Loucy (cell line): ENCODE measurements around the gene PFDN4.

Source experiments
- H2AFZ ChIP-seq: fragments of 200-600 bp; sonication (generic); 2 replicates; pipeline ENCODE4 v1.6.0; 2016; ENCODE audit warnings: antibody characterized with exemption, mild to moderate bottlenecking, low read length, moderate library complexity
- H3F3A ChIP-seq: fragments of 200-600 bp; 2 replicates; pipeline ENCODE4 v1.6.0; 2016; ENCODE audit warnings: antibody characterized with exemption, low read depth, mild to moderate bottlenecking
- H3K27me3 ChIP-seq: fragments of 200-600 bp; sonication (generic); 2 replicates; pipeline ENCODE4 v1.6.1; 2014; ENCODE audit warnings: low read length, mild to moderate bottlenecking; ENCODE audit not compliant: insufficient read depth, poor library complexity, severe bottlenecking
- H3K36me3 ChIP-seq: fragments of 200-600 bp; sonication (generic); 2 replicates; pipeline ENCODE4 v1.6.1; 2016; ENCODE audit warnings: low read length; ENCODE audit not compliant: insufficient read depth
- H3K4me1 ChIP-seq: fragments of 200-600 bp; sonication (generic); 2 replicates; pipeline ENCODE4 v1.5.1; 2014; ENCODE audit warnings: low read length, mild to moderate bottlenecking; ENCODE audit not compliant: insufficient read depth, poor library complexity, severe bottlenecking
- H3K4me2 ChIP-seq: fragments of 200-600 bp; sonication (generic); 2 replicates; pipeline ENCODE4 v1.6.0; 2014; ENCODE audit warnings: antibody characterized with exemption, low read length, low read depth, mild to moderate bottlenecking; ENCODE audit not compliant: poor library complexity, severe bottlenecking
- H3K4me3 ChIP-seq: fragments of 200-600 bp; sonication (generic); 2 replicates; pipeline ENCODE4 v1.5.1; 2014; ENCODE audit warnings: low read length, mild to moderate bottlenecking, mixed read lengths; ENCODE audit not compliant: poor library complexity, severe bottlenecking
- H3K79me2 ChIP-seq: fragments of 200-600 bp; sonication (generic); 2 replicates; pipeline ENCODE4 v1.6.1; 2014; ENCODE audit warnings: low read length; ENCODE audit not compliant: insufficient read depth
- H3K9ac ChIP-seq: fragments of 200-600 bp; sonication (generic); 2 replicates; pipeline ENCODE4 v1.6.0; 2014; ENCODE audit warnings: mild to moderate bottlenecking, low read depth, low read length, moderate library complexity; ENCODE audit not compliant: poor library complexity, severe bottlenecking
- H3K9me2 ChIP-seq: fragments of 200-600 bp; sonication (generic); replicated peaks from 2 replicates; pipeline ENCODE4 v1.6.1; 2016; ENCODE audit warnings: low read depth, low read length, mixed read lengths
- H3K9me3 ChIP-seq: fragments of 200-600 bp; sonication (generic); 2 replicates; pipeline ENCODE4 v1.6.1; 2014; ENCODE audit warnings: mild to moderate bottlenecking, antibody characterized with exemption, low read length, low read depth; ENCODE audit not compliant: insufficient read depth
- H4K20me1 ChIP-seq: fragments of 200-600 bp; sonication (generic); 2 replicates; pipeline ENCODE4 v1.6.0; 2014; ENCODE audit warnings: antibody characterized with exemption, low read length, mild to moderate bottlenecking; ENCODE audit not compliant: insufficient read depth, poor library complexity, severe bottlenecking
- EZH2phosphoT487 ChIP-seq: fragments of 200-600 bp; IDR thresholded peaks from 2 replicates; pipeline ENCODE4 v1.6.1; 2018; ENCODE audit warnings: antibody characterized with exemption, mild to moderate bottlenecking, moderate library complexity, borderline replicate concordance
- TF ChIP-seq, protein P1 (sequence below): fragments of 200-600 bp; sonication (generic); conservative IDR thresholded peaks from 2 replicates; pipeline ENCODE4 v1.5.1; 2014; ENCODE audit warnings: mild to moderate bottlenecking, antibody characterized with exemption, low read length

Gene PFDN4

DNA sequence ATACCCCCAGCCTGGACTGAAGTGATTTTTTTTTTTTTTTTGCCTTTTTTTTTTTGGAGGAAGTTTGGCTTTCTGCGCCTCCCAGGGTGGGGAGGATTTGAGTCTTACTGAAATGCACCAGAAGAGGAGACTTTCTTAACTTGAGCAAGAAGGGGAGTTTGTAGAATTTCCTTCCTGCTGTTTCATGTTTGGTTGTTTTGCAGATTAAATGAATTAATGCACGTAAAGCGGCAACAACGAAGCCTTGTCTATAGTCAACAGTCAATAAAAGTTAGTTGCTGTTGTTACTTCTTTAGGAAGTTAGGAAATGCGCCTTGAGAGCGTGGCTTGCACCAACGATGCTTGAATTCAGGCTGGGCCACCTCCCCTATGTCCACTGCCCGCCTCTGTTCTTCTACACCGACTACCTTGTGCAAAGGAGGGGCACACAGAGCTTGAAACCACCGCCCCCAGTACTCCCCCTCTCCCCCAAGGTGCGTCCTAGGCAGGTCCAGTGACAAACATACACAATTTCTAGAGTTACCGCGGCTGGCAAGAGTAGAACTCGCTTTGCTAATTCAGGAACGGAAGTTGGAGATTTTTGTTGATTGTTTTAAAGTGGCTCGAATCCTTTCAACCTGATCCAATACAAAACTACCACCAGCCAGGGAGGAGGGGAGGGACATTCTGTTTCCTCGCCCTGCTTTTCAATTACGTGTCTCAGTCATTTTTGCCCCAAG is 33.3 kb upstream of the PFDN4 start:
- Histone ChIP-seq H3K9me2 (no peaks in the 10 kb centered on the region), H3K9ac (no peak overlapping the region), H3K79me2 (no peaks in the 10 kb centered on the region), H3K27me3 (no peaks in the 10 kb centered on the region), H2AFZ (no peak overlapping the region), H3K9me3 (no peaks in the 10 kb centered on the region), H3K4me2 (no peak overlapping the region), H4K20me1 (no peaks in the 10 kb centered on the region), H3F3A (no peaks in the 10 kb centered on the region), H3K36me3 (no peaks in the 10 kb centered on the region), H3K4me1 (peaks cover 8% of the 10 kb centered on the region), H3K4me3 (no peak overlapping the region)
- TF ChIP-seq, protein P1, sequence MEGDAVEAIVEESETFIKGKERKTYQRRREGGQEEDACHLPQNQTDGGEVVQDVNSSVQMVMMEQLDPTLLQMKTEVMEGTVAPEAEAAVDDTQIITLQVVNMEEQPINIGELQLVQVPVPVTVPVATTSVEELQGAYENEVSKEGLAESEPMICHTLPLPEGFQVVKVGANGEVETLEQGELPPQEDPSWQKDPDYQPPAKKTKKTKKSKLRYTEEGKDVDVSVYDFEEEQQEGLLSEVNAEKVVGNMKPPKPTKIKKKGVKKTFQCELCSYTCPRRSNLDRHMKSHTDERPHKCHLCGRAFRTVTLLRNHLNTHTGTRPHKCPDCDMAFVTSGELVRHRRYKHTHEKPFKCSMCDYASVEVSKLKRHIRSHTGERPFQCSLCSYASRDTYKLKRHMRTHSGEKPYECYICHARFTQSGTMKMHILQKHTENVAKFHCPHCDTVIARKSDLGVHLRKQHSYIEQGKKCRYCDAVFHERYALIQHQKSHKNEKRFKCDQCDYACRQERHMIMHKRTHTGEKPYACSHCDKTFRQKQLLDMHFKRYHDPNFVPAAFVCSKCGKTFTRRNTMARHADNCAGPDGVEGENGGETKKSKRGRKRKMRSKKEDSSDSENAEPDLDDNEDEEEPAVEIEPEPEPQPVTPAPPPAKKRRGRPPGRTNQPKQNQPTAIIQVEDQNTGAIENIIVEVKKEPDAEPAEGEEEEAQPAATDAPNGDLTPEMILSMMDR: no peak
- no peak for TF ChIP-seq EZH2phosphoT487

- no peak overlapping the region for H2AFZ ChIP-seq
- H3K9me3 ChIP-seq: no peaks in the 10 kb centered on the region
- H3K79me2 ChIP-seq: no peaks in the 10 kb centered on the region
- no peak for TF ChIP-seq EZH2phosphoT487
- TF ChIP-seq, protein P1: no peak
- H3K4me1 ChIP-seq: no peaks in the 10 kb centered on the region
- H3K9ac ChIP-seq: no peak overlapping the region
- no peaks in the 10 kb centered on the region for H3F3A ChIP-seq
- H3K4me3 ChIP-seq: no peak overlapping the region
- H3K27me3 ChIP-seq: no peaks in the 10 kb centered on the region
- no peaks in the 10 kb centered on the region for H3K36me3 ChIP-seq
- no peaks in the 10 kb centered on the region for H3K9me2 ChIP-seq
- no peaks in the 10 kb centered on the region for H4K20me1 ChIP-seq
- H3K4me2 ChIP-seq: no peak overlapping the region
These were observed 31.3 kb upstream of the PFDN4 start for GRCh38 chr20:54176610-54177009.

GRCh38 chr20:54177378-54177777 is 30.5 kb upstream of the PFDN4 start:
- Histone ChIP-seq H3K9me2 (no peaks in the 10 kb centered on the region), H3K9ac (no peak overlapping the region), H3K4me2 (no peak overlapping the region), H2AFZ (no peak overlapping the region), H4K20me1 (no peaks in the 10 kb centered on the region), H3K4me3 (no peak overlapping the region), H3F3A (no peaks in the 10 kb centered on the region), H3K4me1 (no peaks in the 10 kb centered on the region), H3K9me3 (no peaks in the 10 kb centered on the region), H3K27me3 (no peaks in the 10 kb centered on the region), H3K36me3 (no peaks in the 10 kb centered on the region), H3K79me2 (no peaks in the 10 kb centered on the region)
- no peak for TF ChIP-seq EZH2phosphoT487
- TF ChIP-seq, protein P1: no peak
